GM21737 (cell line): ENCODE results near the gene DXO.
"Not testable (repeated sequence)": the region's sequence is repeated elsewhere in the genome, so short reads cannot be mapped to it uniquely, and the experiment has no call there.

Source experiments
- ATAC-seq: cut with Tn5 transposase; IDR thresholded peaks from one replicate; pipeline ENCODE4 v1.9.1; 2021; ENCODE audit warnings: mild to moderate bottlenecking, moderate library complexity; ENCODE audit not compliant: unreplicated experiment

The DXO gene

GRCh38 chr6:31932137-31932536, 39.8 kb downstream of the DXO start:
- not testable (repeated sequence) for ATAC-seq

DNA sequence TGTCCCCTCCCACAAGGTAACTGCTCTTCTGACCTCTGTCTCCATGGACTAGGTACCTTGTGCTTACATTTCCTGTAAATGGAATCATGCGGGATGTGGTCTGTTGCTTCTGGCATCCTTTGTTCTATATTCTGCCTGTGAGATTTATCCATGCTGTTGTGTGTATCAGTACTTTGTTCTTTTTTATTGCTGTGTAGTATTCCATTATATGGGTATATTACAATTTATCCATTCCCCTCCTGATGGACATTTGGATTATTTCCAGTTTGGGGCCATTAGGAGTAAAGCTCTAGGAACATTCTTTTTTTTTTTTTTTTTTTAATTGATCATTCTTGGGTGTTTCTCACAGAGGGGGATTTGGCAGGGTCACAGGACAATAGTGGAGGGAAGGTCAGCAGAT, 41.0 kb downstream of the DXO start:
- ATAC-seq = no peak

- ATAC-seq = no peak
Observed at GRCh38 chr6:31928672-31928939, 43.3 kb downstream of the DXO start.

- no peak for ATAC-seq
Observed at GRCh38 chr6:31927863-31928671, 43.9 kb downstream of the DXO start.

- ATAC-seq = no peak
Observed at GRCh38 chr6:31927242-31927862, 44.6 kb downstream of the DXO start, which contains the start of gene C2. C2 (plus strand) TSS chr6:31927717; CDS start chr6:31927753, 36 bp downstream.

DNA sequence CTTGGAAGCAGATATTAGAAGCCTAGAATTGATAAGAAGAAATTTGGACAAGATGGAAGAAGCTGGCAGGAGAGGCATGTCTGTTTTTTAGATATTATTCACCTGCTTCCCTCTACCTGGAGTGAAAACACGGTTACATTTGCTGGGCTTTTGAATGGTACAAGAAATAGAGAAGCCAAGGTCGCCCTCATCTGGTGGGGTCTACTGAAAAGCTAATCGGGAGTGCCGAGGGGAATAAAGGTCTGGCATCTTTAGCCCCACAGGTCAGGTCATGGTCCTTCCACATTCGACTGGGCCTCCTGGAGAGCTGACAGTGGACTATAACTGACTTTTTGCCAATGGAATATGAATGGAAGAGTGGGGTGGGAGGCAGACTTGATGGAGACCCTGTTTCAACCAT, 49.0 kb downstream of the DXO start:
- no peak for ATAC-seq

DNA sequence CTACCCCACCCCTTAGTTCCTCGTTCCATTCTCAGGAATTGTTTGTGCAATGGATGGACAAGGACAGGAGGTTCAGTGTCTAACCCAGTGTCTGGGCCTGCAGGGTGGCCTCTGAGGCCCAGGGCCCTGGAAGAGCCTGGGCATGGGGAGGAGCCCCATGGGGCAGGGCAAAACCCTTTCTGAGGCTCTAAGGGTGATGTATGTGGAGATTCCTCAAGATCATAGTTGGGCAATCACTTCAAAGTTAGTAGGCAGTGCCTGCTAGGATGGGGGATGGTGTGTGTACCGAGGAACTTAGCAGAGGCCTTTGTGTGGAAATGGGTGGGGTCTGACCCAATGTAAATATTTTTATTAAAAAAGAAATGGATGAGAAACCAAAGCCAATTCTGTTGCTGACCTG, 51.1 kb downstream of the DXO start:
- ATAC-seq = no peak
